Measurements from ENCODE around the gene ABCD1. TPM values are rescaled to one million over a fixed set of nuclear protein-coding genes. Genes with fewer than 3 reads are reported as not detected.

The ABCD1 gene
- total RNA-seq, 1 donor from 2014 or later, result 15.1 TPM

GRCh38 chrX:153769865-153770600 is 45.4 kb downstream of the ABCD1 start:
- no peaks in the 10 kb centered on the region for H3K36me3 ChIP-seq
- H3K4me3 ChIP-seq, result no peak overlapping the region
- no peaks in the 10 kb centered on the region for H3K9me3 ChIP-seq
- TF ChIP-seq, protein P1, sequence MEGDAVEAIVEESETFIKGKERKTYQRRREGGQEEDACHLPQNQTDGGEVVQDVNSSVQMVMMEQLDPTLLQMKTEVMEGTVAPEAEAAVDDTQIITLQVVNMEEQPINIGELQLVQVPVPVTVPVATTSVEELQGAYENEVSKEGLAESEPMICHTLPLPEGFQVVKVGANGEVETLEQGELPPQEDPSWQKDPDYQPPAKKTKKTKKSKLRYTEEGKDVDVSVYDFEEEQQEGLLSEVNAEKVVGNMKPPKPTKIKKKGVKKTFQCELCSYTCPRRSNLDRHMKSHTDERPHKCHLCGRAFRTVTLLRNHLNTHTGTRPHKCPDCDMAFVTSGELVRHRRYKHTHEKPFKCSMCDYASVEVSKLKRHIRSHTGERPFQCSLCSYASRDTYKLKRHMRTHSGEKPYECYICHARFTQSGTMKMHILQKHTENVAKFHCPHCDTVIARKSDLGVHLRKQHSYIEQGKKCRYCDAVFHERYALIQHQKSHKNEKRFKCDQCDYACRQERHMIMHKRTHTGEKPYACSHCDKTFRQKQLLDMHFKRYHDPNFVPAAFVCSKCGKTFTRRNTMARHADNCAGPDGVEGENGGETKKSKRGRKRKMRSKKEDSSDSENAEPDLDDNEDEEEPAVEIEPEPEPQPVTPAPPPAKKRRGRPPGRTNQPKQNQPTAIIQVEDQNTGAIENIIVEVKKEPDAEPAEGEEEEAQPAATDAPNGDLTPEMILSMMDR (IDR thresholded peaks at IDR 0.05), result no peak
- H3K27me3 ChIP-seq, result no peaks in the 10 kb centered on the region
- H3K27ac ChIP-seq, result no peak overlapping the region
- DNase-seq, result peak; percentile 37
- no peak for ATAC-seq
- no peaks in the 10 kb centered on the region for H3K4me1 ChIP-seq
- intact Hi-C loops (cut with DNase I), result loop anchor here (10.0 kb wide), 1 partner anchor 185 kb away; no protein-coding TSS in a partner anchor

DNA sequence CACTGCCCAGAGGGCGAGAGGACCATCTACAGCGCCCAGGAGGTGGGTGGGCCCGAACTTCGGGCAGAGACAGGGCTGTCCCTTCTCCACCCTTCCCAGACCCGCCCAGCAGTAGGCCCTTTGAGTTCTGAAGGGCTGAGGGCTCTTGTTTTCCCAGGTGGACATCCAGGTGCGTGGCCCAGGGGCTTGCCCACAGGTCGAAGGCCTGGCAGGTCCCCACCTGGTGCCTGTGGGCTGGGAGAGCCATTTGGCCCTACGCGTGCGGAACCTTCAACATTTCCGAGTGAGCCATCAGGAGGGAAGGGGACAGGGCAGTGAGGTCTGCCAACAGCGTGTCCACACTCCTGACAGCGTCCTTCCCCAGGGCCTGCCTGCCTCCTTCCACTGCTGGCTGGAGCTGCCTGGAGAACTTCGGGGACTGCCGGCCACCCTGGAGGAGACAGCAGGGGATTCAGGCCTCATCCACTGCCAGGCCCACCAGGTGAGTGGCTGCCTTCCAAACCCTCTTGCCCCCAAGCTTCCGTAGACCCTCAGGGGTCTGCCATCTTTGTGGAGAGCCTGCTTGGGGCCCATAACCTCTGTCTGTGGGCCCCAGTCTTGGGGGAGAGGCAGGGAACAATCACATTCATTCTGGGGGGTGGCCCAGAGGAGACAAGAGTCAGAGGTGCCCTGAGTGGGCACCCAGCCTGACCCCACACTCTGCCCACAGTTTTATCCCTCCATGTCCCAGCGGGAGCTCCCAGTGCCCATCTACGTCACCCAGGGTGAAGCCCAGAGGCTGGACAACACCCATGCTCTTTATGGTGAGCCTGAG is 46.2 kb downstream of the ABCD1 start:
- H3K27me3 ChIP-seq, result no peaks in the 10 kb centered on the region
- DNase-seq, result no peak
- no peak overlapping the region for H3K4me3 ChIP-seq
- TF ChIP-seq, protein P1 (IDR thresholded peaks at IDR 0.05), result no peak
- H3K27ac ChIP-seq, result no peak overlapping the region
- no peaks in the 10 kb centered on the region for H3K36me3 ChIP-seq
- intact Hi-C loops (cut with DNase I), result no loop called here
- no peaks in the 10 kb centered on the region for H3K4me1 ChIP-seq
- no peak for ATAC-seq
- H3K9me3 ChIP-seq, result no peaks in the 10 kb centered on the region

DNA sequence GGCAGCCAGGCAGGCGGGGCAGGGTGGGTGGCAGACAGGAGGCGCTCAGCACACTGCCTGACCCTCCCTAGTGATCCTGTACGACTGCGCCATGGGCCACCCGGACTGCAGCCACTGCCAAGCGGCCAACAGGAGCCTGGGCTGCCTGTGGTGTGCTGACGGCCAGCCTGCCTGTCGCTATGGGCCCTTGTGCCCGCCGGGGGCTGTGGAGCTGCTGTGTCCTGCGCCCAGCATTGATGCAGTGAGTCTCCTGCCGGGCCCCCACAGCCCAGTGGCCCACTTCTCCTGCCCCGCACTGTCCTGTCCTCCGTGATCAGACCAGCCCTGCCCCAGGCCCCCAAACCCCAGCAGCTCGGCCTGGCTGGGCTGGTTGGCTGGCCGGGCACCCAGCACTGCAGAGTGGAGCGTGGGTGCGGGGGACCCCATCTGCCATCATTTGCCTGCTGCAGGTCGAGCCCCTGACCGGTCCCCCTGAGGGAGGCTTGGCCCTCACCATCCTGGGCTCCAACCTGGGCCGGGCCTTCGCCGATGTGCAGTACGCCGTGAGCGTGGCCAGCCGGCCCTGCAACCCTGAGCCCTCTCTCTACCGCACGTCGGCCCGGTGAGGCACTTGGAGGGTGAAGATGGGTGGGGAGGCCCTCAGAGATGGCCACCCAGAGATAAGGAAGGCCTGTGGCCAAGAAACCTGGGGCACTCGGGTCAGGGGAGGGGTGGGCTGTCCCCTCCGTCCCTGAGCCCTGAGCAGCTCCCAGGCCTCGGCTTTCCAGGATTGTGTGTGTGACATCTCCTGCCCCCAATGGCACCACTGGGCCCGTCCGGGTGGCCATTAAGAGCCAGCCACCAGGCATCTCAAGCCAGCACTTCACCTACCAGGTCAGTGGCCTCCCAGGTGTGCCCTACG is 47.0 kb downstream of the ABCD1 start:
- no peak overlapping the region for H3K4me3 ChIP-seq
- intact Hi-C loops (cut with DNase I), result no loop called here
- ATAC-seq (no peak), DNase-seq (peak; percentile 49)
- H3K36me3 ChIP-seq, result no peaks in the 10 kb centered on the region
- H3K27me3 ChIP-seq, result no peaks in the 10 kb centered on the region
- H3K9me3 ChIP-seq, result no peaks in the 10 kb centered on the region
- no peak overlapping the region for H3K27ac ChIP-seq
- no peaks in the 10 kb centered on the region for H3K4me1 ChIP-seq
- TF ChIP-seq, protein P1 (IDR thresholded peaks at IDR 0.05), result no peak

GRCh38 chrX:153772316-153773217 is 47.9 kb downstream of the ABCD1 start:
- DNase-seq (peak; percentile 35), ATAC-seq (no peak)
- no peaks in the 10 kb centered on the region for H3K9me3 ChIP-seq
- intact Hi-C loops (cut with DNase I), result no loop called here
- H3K4me1 ChIP-seq, result no peaks in the 10 kb centered on the region
- no peak overlapping the region for H3K4me3 ChIP-seq
- no peaks in the 10 kb centered on the region for H3K36me3 ChIP-seq
- H3K27ac ChIP-seq, result no peak overlapping the region
- no peaks in the 10 kb centered on the region for H3K27me3 ChIP-seq
- TF ChIP-seq, protein P1 (IDR thresholded peaks at IDR 0.05), result no peak

All from upper lobe of right lung (tissue), 1 donor.